ENCODE measurements around the gene UST. TPM values are rescaled to one million over a fixed set of nuclear protein-coding genes. Genes with fewer than 3 reads are reported as not detected.

The UST gene
- total and polyA plus RNA-seq, 9 of the 15 experiments (the other 6 are each of a cell fraction or from before 2014, with no cell fraction given), result 0.04 to 0.10 TPM; not detected in 7

- no peak for TF ChIP-seq TRIM25 (IDR thresholded peaks at IDR 0.05; ENCODE audit: borderline replicate concordance)
- no peak for TF ChIP-seq SRF (CRISPR knock-in tag; IDR thresholded peaks at IDR 0.05)
- TF ChIP-seq ZFP30 (CRISPR knock-in tag; IDR thresholded peaks at IDR 0.05; ENCODE audit: borderline replicate concordance), result no peak
- peak; percentile 39; the same call in 1 of the 2 replicates for TF ChIP-seq C11orf30 (IDR thresholded peaks at IDR 0.05; ENCODE audit: low read depth)
- peak; percentile 47; the same call in 1 of the 2 replicates for TF ChIP-seq ZNF316 (IDR thresholded peaks at IDR 0.05)
- TF ChIP-seq STAT5A (IDR thresholded peaks at IDR 0.05; ENCODE audit: borderline replicate concordance, low read length), result no peak
- TF ChIP-seq MAFG (tag; conservative IDR thresholded peaks at IDR 0.05), result peak; percentile 42; the same call in 1 of the 2 replicates
- TF ChIP-seq SIRT6 (IDR thresholded peaks at IDR 0.05; ENCODE audit: low read depth, low read length), result no peak
- TF ChIP-seq MLLT1 (IDR thresholded peaks at IDR 0.05), result no peak
Observed at GRCh38 chr6:148874698-148875293, 128.0 kb downstream of the UST start (continued).
